GM21515 (cell line): Measurements from ENCODE around the gene FALEC.

Experiments used
- ATAC-seq: cut with Tn5 transposase; IDR thresholded peaks from one replicate; pipeline ENCODE4 v1.9.1; 2021; ENCODE audit not compliant: unreplicated experiment

Gene FALEC

DNA sequence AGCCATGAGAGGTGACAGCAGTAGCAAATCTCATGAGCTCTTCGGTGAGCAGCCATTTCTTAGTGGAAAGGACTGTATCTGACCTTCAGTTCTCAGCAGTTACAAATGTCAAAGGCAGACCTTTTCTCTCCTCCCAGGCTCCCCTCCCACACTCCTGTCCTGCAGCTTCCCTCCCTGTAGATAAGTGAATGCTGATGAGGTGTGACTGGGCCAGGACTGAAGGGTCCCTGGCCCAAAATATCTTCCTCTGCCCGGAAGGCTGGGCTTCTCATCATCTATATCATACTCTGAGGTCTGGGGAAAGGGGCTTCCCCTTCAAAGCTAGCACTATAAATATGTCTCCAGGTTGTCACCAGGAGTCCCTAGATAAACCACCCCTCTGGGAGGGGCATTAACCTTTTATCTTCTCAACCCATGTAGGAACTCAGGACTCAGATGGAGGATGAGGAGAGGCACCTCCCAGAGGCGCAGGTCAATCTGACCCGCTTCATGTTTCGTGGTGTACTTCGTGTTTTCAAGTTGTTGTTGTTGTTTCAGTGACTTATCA, 30.0 kb downstream of the FALEC start:
- no peak for ATAC-seq

DNA sequence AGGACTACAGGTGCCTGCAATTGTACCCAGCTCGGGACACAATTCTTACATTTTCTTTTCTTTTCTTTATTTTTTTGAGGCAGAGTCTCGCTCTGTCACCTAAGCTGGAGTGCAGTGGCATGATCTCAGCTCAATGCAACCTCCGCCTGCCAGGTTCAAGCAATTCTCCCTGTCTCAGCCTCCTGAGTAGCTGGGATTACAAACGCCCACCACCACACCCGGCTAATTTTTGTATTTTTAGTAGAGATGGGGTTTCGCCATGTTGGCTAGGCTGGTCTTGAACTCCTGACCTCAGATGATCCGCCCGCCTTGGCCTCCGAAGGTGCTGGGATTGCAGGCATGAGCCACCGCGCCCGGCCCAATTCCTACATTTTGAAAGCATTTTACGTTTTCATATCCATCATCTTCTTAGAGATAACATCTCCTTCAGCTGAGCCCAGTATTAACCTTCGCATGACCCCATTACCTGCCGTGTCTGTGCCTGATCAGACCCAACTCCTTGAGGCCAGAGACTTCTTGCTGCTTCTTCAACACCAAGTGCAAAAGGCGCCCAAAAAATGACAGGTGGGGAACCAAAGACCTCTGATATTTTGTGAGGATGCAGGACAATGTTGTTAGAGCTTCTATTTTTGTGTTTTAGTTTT, 30.9 kb downstream of the FALEC start:
- no peak for ATAC-seq

DNA sequence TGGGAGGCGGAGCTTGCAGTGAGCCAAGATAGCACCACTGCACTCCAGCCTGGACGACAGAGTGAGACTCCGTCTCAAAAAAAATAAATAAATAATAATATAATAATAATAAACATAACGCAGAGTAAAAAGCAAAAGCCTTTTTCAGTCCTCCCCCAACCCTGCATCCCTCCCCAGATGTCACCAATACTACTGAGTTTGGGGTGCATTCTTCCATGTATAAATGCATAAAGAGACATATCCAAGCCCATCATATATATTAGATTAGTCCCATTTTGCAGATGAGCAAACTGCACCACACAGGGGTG, 32.7 kb downstream of the FALEC start:
- ATAC-seq = no peak

DNA sequence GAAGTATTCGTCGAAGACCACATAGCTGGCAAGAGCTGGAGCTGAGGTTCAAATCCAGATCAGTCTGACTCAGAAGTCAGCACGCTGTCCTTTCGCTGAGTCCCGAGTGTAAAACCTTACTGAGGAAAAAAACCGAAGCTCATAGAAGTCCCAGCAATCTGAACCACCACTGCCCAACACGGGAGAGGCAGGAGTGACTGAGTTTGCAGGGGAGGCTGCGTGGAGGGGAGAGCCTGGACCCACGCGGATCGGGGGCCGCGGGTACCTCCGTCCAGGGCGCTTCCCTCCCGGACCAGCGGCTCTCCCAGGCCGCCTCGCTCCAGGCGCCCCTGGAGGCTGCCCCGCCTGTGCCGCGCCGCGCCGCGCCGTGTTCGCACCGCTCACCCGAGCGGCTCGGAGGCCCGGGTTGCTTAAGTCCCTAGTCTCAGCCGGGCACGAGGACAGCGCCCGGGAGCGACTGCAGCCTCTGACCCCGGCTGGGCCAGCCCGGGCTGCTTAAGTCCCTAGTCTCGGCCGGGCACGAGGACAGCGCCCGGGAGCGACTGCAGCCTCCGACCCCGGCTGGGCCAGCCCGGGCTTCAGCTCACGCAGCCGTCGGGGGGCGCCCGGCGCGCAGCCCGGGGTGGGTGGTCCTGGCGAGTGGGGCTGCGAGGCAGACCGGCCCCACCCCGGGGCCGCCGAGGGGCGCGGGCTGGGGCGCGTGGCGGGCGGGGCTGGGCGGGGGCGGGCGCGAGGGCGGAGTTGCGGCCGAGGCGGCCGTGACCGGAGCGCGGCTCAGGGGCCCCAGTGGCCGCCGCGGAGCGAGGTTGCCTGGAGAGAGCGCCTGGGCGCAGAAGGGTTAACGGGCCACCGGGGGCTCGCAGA, 33.3 kb downstream of the FALEC start, which contains the start of gene ADAMTSL4:
Gene ADAMTSL4 (plus strand): TSS at position 777 of the 864 bp plus-strand sequence. CDS start 2,881 bp downstream, outside the sequence.
- no peak for ATAC-seq

DNA sequence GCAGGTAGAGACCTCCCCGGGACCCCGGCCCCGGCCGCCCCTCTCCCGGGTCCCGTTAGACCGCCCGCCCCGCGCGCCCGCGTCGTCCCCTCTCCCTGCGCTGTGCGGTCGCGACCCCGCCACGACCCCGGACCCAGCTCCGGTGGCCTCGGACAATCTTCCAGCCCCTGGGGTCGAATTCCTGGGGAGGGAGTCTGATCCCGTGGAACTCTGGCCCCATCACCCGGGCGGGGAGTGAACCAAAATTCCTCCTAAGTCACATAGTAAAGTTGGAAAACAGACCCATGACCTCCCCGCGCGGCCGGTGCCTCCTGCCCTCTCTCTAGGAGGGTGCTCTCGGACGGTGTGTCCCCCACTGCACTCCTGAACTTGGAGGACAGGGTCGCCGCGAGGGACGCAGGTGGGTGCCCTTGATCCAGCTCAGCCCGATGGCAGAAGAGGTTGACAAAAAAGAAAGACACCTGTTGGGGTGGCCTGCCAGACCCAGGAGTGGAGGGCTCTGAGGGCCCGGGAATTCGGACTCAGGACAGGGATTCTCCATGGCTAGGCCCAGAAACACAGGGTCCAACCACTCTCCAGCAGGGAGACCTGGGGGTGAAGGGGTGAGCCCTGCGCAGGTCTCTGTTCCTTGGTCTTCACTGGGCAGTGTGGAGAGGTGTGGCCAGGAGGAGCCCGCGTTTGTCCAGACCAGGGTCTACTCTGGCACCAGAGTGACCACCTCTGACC, 34.1 kb downstream of the FALEC start:
- ATAC-seq = no peak

DNA sequence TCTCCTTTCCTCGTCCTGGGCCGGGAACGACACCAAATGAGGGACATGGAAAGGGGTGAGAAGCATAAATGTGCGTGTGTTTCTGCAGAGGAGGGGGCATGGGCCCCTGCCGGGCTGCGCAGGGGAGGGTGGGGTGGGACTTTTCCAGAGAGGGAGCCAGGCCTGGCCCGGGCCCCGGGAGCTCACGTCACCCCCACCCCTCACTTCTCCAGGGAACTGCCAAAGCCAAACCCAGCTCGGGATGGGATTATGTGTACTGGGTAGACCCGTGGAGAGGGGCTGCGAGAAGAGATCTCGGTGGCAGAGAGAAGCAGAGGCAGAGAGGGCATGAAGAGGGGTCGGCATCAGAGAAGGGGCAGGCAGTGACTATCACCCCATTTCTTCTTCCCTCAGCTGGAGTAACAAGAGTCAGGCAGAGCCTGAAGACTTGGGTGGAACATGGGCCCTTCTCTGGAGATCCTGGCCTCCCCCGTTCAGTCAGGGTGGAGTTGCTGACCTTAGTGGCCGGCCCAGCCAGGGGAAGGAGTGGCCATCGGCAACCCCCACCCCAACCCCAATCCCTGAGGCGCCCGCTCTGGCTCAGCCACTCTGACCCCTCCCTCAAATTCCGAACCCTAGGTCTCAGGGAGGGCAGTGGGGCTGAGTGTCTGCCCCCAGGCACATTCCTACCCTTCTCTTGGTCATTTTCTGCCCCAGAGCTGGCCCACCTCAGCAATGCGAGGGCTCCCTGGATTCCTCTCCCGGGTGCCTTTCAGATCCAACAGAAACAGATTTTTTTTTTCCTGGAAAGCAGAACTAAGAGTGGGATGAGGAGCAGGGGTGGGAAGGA, 34.9 kb downstream of the FALEC start:
- ATAC-seq = no peak

DNA sequence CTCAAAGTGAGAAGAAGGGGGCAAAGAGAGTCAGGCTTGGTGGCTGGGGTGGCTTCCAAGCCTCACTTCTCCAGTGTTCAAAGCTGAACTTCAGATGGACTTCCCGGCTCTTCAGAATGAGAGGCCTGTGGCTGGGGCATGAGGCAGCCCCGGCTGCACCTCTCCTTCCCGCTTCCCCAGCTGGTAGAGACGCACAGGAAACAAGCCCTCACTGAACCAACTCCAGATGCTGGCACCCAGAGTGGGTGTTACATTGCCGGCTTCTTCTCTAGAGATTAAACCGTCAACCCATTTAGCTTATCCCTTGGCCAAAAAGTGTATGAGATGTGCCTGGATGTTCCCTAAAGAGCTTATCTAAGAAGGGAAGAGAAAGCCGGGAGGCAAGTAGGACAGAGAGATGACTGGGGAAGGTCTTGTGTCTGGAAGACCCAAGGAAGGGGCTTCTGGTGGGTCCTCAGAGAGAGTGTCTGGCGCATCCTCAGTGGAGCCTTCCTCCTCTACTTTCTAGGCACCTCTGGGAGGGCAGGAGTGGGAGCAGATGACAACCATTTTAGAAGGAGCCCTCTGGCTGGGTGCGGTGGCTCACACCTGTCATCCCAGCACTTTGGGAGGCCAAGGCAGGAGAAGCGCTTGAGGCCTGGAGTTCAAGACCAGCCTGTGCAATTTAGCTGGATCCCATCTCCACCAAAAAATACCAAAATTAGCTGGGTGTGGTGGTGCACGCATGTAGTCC, 35.7 kb downstream of the FALEC start:
- ATAC-seq = no peak

DNA sequence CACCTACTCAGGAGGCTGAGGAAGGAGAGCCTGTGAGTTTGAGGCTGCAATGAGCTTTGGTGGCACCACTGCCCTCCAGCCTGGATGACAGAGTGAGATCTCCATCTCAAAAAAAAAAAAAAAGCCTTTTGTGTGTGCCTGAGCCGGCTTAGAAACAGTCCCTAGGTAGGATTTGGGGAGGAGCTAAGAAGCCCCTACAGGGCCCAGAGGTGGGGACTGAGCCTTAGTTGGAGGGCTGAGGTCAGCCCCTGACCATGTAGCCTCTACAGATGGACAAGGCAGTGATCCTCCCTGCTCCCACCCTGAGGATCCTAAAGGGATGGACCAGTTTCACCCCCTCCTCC, 36.2 kb downstream of the FALEC start:
- no peak for ATAC-seq

DNA sequence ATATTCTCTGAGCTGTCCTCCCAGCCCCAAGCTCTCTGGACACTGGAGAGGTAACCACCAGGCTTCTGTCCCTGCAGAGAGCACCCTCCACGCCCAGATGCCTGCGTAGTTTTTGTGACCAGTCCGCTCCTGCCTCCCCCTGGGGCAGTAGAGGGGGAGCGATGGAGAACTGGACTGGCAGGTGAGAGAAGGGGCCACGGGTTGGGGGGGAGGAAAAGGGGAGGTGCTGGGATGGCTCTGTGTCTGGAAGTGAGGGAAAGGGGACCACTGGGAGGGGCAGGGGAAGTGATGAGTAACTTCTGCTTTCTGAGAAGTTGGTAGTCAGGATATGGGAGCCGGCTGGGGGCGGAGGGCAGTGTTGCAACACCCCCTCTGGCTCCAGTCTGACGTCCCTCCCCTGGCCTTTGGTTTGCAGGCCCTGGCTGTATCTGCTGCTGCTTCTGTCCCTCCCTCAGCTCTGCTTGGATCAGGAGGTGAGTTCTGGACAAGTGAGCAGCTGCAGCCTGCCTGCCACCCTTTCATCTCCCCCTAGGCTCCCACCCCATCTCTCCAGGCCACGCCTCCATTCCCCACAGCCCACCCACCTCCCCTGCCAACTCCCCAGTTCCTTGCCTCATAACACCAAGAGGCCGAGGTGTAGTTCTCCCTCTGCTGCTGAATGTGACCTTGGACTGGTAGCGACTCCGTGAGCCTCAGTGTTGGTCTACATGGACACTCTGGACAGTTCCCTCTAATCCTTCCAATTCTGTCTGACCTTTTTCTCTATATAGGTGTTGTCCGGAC, 36.8 kb downstream of the FALEC start:
- ATAC-seq = no peak

DNA sequence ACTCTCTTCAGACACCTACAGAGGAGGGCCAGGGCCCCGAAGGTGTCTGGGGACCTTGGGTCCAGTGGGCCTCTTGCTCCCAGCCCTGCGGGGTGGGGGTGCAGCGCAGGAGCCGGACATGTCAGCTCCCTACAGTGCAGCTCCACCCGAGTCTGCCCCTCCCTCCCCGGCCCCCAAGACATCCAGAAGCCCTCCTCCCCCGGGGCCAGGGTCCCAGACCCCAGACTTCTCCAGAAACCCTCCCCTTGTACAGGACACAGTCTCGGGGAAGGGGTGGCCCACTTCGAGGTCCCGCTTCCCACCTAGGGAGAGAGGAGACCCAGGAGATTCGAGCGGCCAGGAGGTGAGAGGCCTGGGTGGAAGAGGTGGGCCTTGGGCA, 37.3 kb downstream of the FALEC start:
- no peak for ATAC-seq

DNA sequence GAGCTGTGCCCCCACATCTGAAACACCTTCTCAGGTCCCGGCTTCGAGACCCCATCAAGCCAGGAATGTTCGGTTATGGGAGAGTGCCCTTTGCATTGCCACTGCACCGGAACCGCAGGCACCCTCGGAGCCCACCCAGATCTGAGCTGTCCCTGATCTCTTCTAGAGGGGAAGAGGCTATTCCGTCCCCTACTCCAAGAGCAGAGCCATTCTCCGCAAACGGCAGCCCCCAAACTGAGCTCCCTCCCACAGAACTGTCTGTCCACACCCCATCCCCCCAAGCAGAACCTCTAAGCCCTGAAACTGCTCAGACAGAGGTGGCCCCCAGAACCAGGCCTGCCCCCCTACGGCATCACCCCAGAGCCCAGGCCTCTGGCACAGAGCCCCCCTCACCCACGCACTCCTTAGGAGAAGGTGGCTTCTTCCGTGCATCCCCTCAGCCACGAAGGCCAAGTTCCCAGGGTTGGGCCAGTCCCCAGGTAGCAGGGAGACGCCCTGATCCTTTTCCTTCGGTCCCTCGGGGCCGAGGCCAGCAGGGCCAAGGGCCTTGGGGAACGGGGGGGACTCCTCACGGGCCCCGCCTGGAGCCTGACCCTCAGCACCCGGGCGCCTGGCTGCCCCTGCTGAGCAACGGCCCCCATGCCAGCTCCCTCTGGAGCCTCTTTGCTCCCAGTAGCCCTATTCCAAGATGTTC, 38.0 kb downstream of the FALEC start:
- no peak for ATAC-seq

DNA sequence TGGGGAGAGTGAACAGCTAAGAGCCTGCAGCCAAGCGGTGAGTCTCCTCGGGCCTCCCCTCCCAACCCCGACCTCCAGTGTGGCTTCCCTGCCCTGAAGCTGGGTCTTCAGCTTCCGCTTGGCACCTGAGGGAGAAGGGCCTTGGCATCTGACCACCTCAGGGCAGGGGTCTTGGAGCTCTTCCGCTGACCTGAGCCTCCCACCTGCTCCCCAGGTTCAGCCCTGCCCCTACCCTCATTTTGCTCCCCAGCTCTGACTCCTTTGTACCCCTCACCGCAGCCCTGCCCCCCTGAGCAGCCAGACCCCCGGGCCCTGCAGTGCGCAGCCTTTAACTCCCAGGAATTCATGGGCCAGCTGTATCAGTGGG, 38.5 kb downstream of the FALEC start:
- no peak for ATAC-seq

DNA sequence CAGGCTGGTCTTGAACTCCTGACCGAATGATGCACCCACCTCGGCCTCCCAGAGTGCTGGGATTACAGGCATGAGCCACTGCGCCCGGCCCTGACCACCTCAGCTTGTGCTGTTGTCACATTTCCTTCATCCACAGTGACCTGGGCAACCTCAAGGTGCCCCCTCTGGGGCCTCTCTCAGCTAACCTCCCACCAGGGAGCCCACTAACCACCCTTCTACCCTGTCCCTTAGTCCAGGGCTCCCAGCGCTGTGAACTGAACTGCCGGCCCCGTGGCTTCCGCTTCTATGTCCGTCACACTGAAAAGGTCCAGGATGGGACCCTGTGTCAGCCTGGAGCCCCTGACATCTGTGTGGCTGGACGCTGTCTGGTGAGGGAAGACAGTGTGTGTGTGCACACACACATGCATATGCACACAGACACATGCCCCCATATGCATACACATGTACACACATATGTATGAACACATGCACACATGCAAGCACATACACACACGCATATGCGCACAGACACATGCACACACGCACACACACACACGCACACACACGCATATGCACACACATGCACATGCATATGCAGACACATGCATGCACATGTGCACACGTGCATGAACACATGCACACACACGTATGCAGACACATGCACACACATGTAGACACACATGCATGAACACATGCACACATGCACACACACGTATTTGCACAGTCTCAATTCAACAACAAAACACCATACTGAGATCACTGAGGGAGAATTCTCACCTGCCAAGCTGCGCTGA, 39.8 kb downstream of the FALEC start:
- ATAC-seq = no peak

DNA sequence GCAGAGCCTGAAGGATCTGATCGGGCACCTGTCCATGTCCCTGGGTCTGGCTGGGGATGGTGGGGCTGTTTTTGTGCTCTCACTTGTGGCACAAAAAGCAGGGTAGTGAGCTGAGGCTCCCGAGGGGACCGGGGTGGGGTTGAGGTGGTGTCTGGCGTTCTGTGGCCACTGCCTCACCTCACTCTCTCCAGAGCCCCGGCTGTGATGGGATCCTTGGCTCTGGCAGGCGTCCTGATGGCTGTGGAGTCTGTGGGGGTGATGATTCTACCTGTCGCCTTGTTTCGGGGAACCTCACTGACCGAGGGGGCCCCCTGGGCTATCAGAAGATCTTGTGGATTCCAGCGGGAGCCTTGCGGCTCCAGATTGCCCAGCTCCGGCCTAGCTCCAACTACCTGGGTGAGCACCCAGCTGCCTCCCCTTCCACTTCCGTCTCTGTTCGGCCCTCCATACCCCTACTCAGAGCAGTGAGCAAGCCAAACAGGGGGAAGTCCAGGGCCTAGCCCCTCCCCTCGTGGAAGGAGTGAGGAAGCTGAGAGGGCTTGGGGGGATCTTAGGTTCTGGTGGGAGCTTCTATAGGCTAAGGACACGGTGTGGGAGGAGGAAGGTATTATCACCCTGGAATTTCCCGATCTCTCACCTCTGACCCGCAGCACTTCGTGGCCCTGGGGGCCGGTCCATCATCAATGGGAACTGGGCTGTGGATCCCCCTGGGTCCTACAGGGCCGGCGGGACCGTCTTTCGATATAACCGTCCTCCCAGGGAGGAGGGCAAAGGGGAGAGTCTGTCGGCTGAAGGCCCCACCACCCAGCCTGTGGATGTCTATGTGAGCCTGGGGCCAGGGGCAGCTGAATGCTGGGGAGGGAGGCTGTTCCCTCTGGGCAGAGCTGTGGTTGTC, 40.7 kb downstream of the FALEC start:
- no peak for ATAC-seq

DNA sequence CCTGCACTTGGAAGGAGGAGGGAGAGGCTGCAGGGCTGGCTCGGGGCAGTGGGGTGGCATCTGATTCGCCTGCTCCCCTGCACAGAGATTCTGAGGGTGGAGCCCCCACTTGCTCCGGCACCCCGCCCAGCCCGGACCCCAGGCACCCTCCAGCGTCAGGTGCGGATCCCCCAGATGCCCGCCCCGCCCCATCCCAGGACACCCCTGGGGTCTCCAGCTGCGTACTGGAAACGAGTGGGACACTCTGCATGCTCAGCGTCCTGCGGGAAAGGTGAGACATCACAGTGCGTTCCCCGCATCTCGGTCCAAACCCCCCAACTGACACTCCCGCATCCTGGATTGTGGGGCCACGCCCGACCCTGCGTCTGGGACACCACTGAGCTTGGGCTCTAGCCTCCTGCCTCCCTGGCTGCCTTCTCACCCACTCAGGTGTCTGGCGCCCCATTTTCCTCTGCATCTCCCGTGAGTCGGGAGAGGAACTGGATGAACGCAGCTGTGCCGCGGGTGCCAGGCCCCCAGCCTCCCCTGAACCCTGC, 41.6 kb downstream of the FALEC start:
- no peak for ATAC-seq

DNA sequence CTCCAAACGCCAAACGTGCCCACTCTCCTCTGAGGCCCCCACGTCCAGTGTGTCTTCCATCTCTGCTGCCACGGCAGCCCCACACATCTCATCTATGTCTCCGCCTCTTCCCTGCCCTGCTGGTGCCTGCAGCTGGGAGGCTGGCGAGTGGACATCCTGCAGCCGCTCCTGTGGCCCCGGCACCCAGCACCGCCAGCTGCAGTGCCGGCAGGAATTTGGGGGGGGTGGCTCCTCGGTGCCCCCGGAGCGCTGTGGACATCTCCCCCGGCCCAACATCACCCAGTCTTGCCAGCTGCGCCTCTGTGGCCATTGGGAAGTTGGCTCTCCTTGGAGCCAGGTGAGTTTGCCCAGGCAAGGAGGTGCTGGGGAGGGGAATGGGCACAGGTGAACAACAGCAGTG, 42.3 kb downstream of the FALEC start:
- no peak for ATAC-seq

DNA sequence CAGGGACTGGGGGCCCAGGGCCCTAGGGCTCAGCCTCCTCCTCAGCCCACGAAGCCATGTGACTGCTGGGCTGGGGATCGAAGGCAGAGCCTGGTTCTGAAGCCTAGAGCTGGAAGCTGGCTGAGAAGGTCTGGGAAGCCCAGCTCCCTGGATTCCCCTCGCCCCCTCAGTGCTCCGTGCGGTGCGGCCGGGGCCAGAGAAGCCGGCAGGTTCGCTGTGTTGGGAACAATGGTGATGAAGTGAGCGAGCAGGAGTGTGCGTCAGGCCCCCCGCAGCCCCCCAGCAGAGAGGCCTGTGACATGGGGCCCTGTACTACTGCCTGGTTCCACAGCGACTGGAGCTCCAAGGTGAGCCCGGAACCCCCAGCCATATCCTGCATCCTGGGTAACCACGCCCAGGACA, 42.8 kb downstream of the FALEC start:
- ATAC-seq = no peak
